Stimulated activated CD8-positive, alpha-beta memory T cell treated with anti-CD3 and anti-CD28 coated beads, Interleukin-4, amount 100 ng/mL, for 1 hour (primary cell): ENCODE data around the gene CYP46A1.

Experiments
- DNase-seq, 2 donors: peaks; one replicate each; pipeline ENCODE4 v3.0.0-alpha.2; 2020; ENCODE audit warnings: low read depth in 2 of 2, low spot score in 1 of 2

CYP46A1 gene

GRCh38 chr14:99673305-99674063 is 10.6 kb upstream of the CYP46A1 start:
- no peak for DNase-seq

- DNase-seq = no peak
These were observed 9.9 kb upstream of the CYP46A1 start for GRCh38 chr14:99674064-99674650.

- no peak for DNase-seq
These were observed 9.2 kb upstream of the CYP46A1 start for GRCh38 chr14:99674776-99675381.

GRCh38 chr14:99675382-99675835 is 8.7 kb upstream of the CYP46A1 start:
- no peak for DNase-seq

- DNase-seq = no peak
These were observed 8.1 kb upstream of the CYP46A1 start for GRCh38 chr14:99675951-99676350.

GRCh38 chr14:99676657-99677056 is 7.4 kb upstream of the CYP46A1 start:
- no peak for DNase-seq

- no peak for DNase-seq
These were observed 6.6 kb upstream of the CYP46A1 start for GRCh38 chr14:99677231-99678140.

GRCh38 chr14:99678198-99678597 is 5.9 kb upstream of the CYP46A1 start:
- DNase-seq = no peak

- no peak for DNase-seq
These were observed 5.0 kb upstream of the CYP46A1 start for GRCh38 chr14:99679111-99679510.

GRCh38 chr14:99679543-99679942 is 4.6 kb upstream of the CYP46A1 start:
- no peak for DNase-seq

- DNase-seq = no peak
These were observed 4.1 kb upstream of the CYP46A1 start for GRCh38 chr14:99679996-99680395.

GRCh38 chr14:99681101-99681831 is 2.8 kb upstream of the CYP46A1 start:
- DNase-seq = no peak

- no peak for DNase-seq
These were observed 2.3 kb upstream of the CYP46A1 start for GRCh38 chr14:99681832-99682148.

GRCh38 chr14:99682809-99683618 is 1.1 kb upstream of the CYP46A1 start:
- peak; percentile 60 for DNase-seq

- DNase-seq = no peak
These were observed 374 bp downstream of the CYP46A1 start for GRCh38 chr14:99684410-99684934.

- DNase-seq = no peak
These were observed 1.1 kb downstream of the CYP46A1 start for GRCh38 chr14:99685151-99685591.

- DNase-seq = no peak
These were observed 1.5 kb downstream of the CYP46A1 start for GRCh38 chr14:99685596-99685995.

- DNase-seq = no peak
These were observed 2.6 kb downstream of the CYP46A1 start for GRCh38 chr14:99686557-99687283.
